Stimulated activated naive CD4-positive, alpha-beta T cell (primary cell): ENCODE data around the gene GHRH.

ENCODE experiments used
- DNase-seq, 6 experiments: peaks; one replicate each; lab custom pipeline; 2025; lab: John Stamatoyannopoulos, UW

GHRH gene

GRCh38 chr20:37262505-37262904 lies 891 bp upstream of the GHRH start:
- no peak for DNase-seq

GRCh38 chr20:37260923-37261322 lies 691 bp downstream of the GHRH start:
- DNase-seq, result no peak

- no peak for DNase-seq
These were observed 1.7 kb downstream of the GHRH start for GRCh38 chr20:37259865-37260264.

GRCh38 chr20:37259031-37259430 lies 2.6 kb downstream of the GHRH start:
- no peak for DNase-seq

GRCh38 chr20:37257988-37258387 lies 3.6 kb downstream of the GHRH start:
- DNase-seq, result no peak

- DNase-seq, result no peak
These were observed 4.1 kb downstream of the GHRH start for GRCh38 chr20:37257530-37257929.

GRCh38 chr20:37256286-37256685 lies 5.3 kb downstream of the GHRH start:
- DNase-seq, result no peak

GRCh38 chr20:37254114-37254878 lies 7.3 kb downstream of the GHRH start:
- DNase-seq, result no peak

- no peak for DNase-seq
These were observed 8.5 kb downstream of the GHRH start for GRCh38 chr20:37253087-37253486.

GRCh38 chr20:37251825-37252477 lies 9.7 kb downstream of the GHRH start:
- no peak for DNase-seq

GRCh38 chr20:37249304-37249703 lies 12.3 kb downstream of the GHRH start:
- DNase-seq, result no peak

- DNase-seq, result no peak
These were observed 14.1 kb downstream of the GHRH start for GRCh38 chr20:37247547-37247946.

- no peak for DNase-seq
These were observed 14.9 kb downstream of the GHRH start for GRCh38 chr20:37246736-37247135.

- DNase-seq, result no peak
These were observed 16.1 kb downstream of the GHRH start for GRCh38 chr20:37245216-37246150.

GRCh38 chr20:37244572-37244957 lies 17.0 kb downstream of the GHRH start:
- no peak for DNase-seq

GRCh38 chr20:37243937-37244571 lies 17.6 kb downstream of the GHRH start:
- DNase-seq, result peak in 1 of 6 experiments; percentile 4

GRCh38 chr20:37243076-37243936 lies 18.3 kb downstream of the GHRH start:
- no peak for DNase-seq

- no peak for DNase-seq
These were observed 19.1 kb downstream of the GHRH start for GRCh38 chr20:37242503-37242902.

GRCh38 chr20:37240337-37241067 lies 21.1 kb downstream of the GHRH start:
- no peak for DNase-seq

GRCh38 chr20:37238935-37239451 lies 22.6 kb downstream of the GHRH start:
- no peak for DNase-seq
